ENCODE data around the gene TRIM74. TPM values are rescaled to one million over a fixed set of nuclear protein-coding genes. Genes with fewer than 3 reads are reported as not detected.
A peak's percentile ranks its signal among the peaks of the same experiment; 100 is the strongest.

TRIM74 gene
- total RNA-seq, 4 donors from 2014 or later, result 1.4 TPM; not detected in 3

DNA sequence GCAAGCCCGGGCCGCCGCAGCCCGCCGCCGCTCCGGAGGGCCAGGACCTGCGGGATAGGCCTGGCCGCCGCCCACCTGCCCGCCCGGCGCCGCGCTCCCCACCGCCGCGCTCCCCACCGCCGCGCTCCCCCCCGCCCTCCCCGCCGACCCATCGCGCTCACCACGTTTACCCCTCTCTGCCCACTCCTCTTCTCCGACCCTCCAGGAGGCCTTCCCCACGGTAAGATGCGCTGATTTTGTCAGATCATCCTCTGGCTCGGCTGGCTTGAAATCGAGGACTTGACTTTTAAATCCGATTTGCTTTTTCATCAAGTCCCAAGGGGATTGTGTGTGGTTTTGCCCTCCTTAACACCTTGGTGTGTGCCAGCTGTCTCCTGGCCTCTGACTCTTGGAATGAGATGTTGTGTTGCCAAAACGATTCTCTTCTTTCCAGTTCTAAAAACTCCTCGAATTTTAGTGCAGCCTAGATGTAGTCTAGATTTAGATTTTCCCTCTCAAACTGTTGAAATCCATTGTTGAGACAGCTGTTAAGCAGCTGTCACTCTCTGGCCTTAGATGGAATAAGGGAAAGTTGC lies 43.6 kb downstream of the TRIM74 start:
- WGBS, 2 donors, result 0 to 1% methylated on average over 14 to 19 of the region's 35 CpGs
- Histone ChIP-seq H3K4me3 (peak overlapping the region; percentile 72 to 91 (median 76)), H3K9me3 (no peaks in the 10 kb centered on the region), H3K27me3 (no peaks in the 10 kb centered on the region), H3K36me3 (peaks cover 0 to 46% (median 6%) of the 10 kb centered on the region in 3 donors), H3K27ac (peak overlapping the region; percentile 69 to 94 (median 88)), H3K4me1 (peaks cover 0 to 26% (median 13%) of the 10 kb centered on the region in 4 donors)
- DNase-seq (ENCODE audit: low spot score in 2 of 2), result no peak
- TF ChIP-seq CTCF (IDR thresholded peaks at IDR 0.05), result no peak
- TF ChIP-seq EP300 (IDR thresholded peaks at IDR 0.05), result no peak
- TF ChIP-seq POLR2A (IDR thresholded peaks at IDR 0.05), result no peak

- TF ChIP-seq POLR2A (IDR thresholded peaks at IDR 0.05), result peak in 1 of 2 donors; percentile 62
- TF ChIP-seq CTCF (IDR thresholded peaks at IDR 0.05), result peak in 1 of 5 experiments; percentile 34
- peak; percentile 71 to 88 for TF ChIP-seq EP300 (IDR thresholded peaks at IDR 0.05)
- 0 to 1% methylated on average over 37 to 72 of the region's 91 CpGs for WGBS, 2 donors
- peak within 1 kb of the TSS; percentile 69 to 94 (median 88) for H3K27ac ChIP-seq
- peak within 1 kb of the TSS; percentile 72 to 91 (median 76) for H3K4me3 ChIP-seq
- no peaks in the 10 kb centered on the region for H3K27me3 ChIP-seq
- peaks cover 0 to 40% (median 6%) of the 10 kb centered on the region in 3 donors for H3K36me3 ChIP-seq
- no peaks in the 10 kb centered on the region for H3K9me3 ChIP-seq
- peaks cover 0 to 26% (median 13%) of the 10 kb centered on the region in 4 donors for H3K4me1 ChIP-seq
- peak; percentile 74 to 75 for DNase-seq (ENCODE audit: low spot score in 2 of 2)
Observed at GRCh38 chr7:72924733-72925545, 44.3 kb downstream of the TRIM74 start, which contains the start of gene POM121. Gene POM121 (plus strand): TSS chr7:72925095. CDS start chr7:72925122, 27 bp downstream.

GRCh38 chr7:72924386-72924732 lies 44.9 kb downstream of the TRIM74 start:
- peaks cover 0 to 34% (median 6%) of the 10 kb centered on the region in 3 donors for H3K36me3 ChIP-seq
- peak overlapping the region; percentile 69 to 94 (median 88) for H3K27ac ChIP-seq
- DNase-seq (ENCODE audit: low spot score in 2 of 2), result no peak
- H3K4me1 ChIP-seq, result peaks cover 0 to 29% (median 13%) of the 10 kb centered on the region in 4 donors
- WGBS, 2 donors, result 0% methylated on average over 5 of the region's 5 CpGs
- peak overlapping the region; percentile 72 to 91 (median 76) for H3K4me3 ChIP-seq
- TF ChIP-seq CTCF (IDR thresholded peaks at IDR 0.05) (no peak), EP300 (IDR thresholded peaks at IDR 0.05) (no peak), POLR2A (IDR thresholded peaks at IDR 0.05) (no peak)
- H3K27me3 ChIP-seq, result no peaks in the 10 kb centered on the region
- no peaks in the 10 kb centered on the region for H3K9me3 ChIP-seq

DNA sequence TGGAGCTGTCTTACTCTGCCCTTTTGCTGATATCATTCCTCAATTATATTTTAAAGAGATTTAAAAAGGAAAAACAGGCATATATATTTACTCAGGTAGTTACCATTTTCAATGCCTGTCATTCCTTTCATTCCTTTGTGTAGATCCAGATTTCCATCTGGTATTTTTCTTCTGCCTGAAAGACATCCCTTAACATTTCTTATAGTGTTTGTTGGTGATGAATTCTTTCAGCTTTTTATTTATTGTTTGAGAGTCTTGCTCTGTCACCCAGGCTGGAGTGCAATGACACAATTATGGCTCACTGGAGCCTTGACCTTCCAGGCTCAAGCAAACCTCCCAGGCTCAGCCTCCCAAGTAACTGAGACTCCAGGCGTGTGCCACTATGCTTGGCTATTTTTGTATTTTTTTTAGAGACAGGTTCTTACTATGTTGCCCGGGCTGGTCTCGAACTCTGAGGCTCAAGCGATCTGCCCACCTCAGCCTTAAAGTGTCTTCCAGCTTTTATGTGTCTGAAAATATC lies 50.0 kb downstream of the TRIM74 start:
- 88 to 89% methylated on average over 4 of the region's 4 CpGs for WGBS, 2 donors

More for the DNA sequence above, 50.0 kb downstream of the TRIM74 start:
- H3K36me3 ChIP-seq, result peaks cover 0 to 10% (median 0%) of the 10 kb centered on the region in 3 donors
- H3K27me3 ChIP-seq, result no peaks in the 10 kb centered on the region
- no peak for DNase-seq (ENCODE audit: low spot score in 2 of 2)
- no peaks in the 10 kb centered on the region for H3K9me3 ChIP-seq
- no peak overlapping the region for H3K27ac ChIP-seq
- H3K4me1 ChIP-seq, result peaks cover 0 to 12% (median 7%) of the 10 kb centered on the region in 4 donors
- H3K4me3 ChIP-seq, result no peak overlapping the region
- TF ChIP-seq EP300 (IDR thresholded peaks at IDR 0.05), result no peak
- TF ChIP-seq CTCF (IDR thresholded peaks at IDR 0.05), result no peak
- TF ChIP-seq POLR2A (IDR thresholded peaks at IDR 0.05), result no peak

All from tibial nerve (tissue), 4 donors.